HG03469 (cell line): ENCODE measurements around the gene ATP11A.
"Not testable (repeated sequence)": the region's sequence is repeated elsewhere in the genome, so short reads cannot be mapped to it uniquely, and the experiment has no call there.

Experiments used
- ATAC-seq: cut with Tn5 transposase; IDR thresholded peaks from one replicate; pipeline ENCODE4 v1.9.1; 2021; ENCODE audit warnings: mild to moderate bottlenecking, moderate library complexity, moderate number of reproducible peaks; ENCODE audit not compliant: unreplicated experiment

Gene ATP11A

DNA sequence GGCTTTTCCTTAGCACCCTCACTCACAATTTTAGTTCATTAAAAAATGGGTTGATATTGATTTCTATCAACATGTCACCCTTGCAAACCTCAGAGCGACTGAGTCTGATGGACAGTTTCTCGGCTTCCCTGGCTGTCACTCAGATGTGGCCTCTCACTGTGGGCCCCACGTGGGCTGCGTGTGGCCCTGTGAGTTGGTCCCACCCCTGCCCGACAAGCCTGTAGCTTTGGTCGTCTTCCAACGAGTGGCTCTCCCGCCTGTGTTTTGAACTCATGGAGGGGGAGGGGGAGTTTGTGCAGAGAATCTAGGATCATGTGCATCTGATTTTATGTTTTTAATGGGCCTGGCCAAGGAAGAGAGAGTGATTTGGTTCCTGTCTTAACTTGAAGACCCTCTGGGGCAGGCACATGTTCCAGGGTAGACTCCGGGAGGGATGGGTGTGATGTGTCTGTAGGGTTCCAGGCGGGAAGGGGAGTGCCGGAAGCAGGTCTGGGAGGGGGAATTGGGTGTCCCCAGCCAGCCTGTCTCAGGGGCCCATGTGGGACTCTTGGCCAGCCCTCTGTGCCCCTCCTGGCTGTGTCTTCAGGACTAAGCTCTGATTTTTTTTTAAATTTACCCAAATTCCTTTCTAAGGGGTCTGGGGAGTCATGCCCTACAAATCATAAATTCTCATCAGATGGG is 18.9 kb downstream of the ATP11A start:
- ATAC-seq: no peak

DNA sequence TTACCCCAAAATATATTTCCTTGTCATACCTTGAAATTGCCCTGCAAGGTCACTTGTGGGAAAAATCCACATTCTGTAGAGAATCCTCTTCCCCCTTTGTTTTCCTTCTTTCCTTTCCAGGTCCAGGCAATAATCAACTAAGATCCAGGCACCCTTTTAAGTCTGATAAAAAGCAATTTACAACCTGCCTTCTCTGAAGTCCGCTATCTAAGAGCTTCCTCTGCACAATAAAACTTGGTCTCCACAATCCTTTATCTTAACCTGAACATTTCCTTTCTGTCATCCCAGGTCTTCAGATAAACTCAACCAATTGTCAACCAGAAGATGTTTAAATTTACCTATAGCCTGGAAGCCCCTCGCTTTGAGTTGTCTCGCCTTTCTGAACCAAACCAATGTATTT is 19.5 kb downstream of the ATP11A start:
- not testable (repeated sequence) for ATAC-seq

DNA sequence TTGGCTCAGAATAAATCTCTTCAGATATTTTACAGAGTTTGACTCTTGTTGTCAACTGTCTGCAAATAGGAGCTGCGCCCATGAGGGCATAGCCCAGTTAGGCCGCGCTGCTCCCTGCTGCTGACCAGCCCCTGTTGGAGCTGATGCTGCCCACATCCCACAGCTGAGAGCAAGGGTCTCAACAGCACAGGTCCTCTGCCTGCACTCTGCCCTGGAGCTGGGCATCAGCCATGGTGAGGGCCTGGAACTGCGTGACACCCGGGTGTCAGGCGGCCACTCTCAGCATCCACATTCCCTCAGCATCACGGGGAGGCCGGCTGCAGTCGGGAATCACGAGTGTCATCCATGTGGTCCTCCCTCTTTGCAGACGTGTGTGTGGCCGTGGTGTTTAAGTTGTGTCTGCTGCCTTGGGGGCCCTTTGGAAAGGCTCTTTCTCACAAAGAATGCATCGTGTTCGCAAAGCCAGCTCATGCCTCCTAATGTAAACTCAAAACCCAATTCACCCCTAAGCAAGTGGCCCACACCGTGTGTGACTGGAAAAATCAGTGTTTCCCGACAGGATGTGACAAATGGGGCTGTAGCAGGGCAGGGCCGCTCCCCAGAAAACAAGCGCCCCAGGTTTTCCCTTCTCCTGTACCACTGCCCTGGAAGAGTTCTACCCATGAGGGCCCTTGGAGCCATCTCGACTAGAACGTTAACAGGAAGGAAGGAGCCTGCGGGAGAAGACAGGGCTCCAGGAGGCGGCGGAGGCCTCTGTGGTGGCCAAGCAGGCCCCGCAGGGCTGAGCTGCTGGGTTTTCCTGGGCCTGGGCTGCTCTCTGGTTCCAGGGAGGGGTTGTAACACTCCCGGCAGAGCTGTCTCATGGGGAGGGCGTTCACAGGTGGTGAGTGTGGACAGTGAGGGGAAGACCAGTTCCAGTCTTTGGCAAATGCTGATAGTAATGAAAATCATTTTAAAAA is 20.3 kb downstream of the ATP11A start:
- ATAC-seq: no peak

DNA sequence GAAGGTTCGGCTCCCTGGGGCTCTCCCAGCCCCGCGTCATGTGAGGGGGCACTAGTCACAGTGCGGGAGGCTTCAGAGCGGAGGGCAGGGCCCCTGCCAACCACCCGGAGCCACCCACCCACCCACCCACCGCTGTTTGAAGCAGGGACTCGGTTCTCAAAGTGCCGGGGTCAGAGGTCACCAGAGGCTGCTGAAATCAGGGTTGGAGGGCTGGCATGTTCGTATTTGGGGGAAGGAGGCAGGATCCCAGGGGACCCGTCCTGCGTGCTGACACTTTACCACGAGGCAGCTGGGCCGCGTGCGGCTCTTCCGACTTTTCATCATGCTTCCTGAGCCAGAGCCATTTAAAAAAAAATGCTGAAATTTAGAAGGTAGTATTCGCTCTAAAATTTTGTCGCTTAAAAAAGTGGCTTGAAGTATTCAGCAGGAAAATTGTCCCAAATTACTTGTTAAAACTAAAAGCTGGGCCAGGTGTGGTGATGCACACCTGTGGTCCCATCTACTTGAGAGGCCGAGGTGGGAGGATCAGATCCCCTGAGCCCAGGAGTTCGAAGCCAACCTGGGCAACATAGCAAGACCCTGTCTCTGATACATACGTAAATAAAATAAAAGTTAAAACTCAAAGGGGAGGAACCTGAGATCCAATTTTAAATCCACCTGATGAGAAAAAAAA is 21.2 kb downstream of the ATP11A start:
- ATAC-seq: no peak

DNA sequence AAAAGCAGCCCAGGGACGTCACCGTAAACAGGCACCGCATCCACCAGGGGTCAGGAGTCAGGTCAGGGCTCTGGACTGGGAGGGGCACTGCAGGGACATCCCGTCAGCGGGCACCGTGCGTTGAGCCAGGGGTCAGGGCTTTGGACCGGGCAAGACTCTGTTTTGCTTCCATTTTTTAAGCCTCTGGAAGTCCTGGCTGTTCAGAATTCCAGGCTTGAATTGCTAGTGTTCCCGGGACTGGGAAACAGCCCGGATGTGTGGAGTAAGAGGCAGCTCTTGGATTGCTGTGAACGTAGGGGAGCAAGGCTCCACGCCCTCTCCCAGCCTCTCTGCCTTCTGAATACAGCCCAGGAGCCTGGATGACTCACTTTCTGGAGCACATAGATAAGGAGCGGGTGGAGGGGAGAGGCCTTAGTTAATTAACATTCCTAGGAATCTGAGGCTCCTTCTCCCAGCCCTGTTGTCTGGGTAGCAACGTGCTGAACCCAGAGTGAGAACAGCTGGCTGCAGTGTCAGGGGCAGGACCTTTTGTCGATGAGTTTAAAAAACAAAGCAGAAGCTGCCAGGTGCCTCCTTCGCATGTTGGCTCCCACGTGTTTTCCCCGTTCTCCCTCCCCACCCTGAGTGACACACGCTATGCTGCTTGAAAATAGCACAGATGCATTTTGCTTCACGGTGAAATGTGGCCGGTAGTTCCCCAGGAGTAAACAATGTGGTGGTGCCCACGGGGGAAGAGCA is 21.9 kb downstream of the ATP11A start:
- ATAC-seq: no peak

DNA sequence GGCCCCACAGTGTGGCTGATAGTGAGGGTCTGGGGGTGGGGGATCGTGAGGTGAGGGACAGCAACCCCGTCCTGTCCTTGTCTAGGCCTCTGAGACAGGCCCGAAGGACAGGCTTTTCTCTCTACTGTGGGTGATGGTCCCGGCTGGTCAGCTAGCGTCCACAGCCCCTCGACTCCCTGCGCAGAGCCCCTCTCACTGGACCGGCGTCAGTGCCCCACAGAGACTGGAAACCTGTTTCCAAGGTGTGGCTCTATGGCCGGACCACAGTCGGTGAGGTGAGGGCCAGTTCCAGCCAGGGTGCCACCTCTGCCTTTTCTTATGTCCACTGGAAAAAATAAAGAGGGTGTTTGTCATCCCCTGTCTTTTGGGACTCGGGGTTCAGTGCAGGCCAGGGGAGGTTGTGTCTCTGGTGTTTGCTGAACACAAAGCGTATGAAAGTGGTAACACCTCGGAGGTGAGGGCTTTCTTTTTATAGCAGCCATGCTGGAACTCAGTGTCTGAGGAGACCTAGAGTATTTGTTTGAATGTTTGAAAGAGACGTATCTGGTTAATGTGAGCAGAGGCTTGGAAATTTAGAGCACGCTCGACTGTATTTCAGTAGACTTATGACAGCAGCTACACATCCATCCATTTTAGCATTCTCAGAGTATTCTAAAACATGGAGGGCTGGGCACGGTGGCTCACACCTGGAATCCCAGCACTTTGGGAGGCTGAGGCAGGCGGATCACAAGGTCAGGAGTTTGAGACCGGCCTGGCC is 22.8 kb downstream of the ATP11A start:
- ATAC-seq: no peak

DNA sequence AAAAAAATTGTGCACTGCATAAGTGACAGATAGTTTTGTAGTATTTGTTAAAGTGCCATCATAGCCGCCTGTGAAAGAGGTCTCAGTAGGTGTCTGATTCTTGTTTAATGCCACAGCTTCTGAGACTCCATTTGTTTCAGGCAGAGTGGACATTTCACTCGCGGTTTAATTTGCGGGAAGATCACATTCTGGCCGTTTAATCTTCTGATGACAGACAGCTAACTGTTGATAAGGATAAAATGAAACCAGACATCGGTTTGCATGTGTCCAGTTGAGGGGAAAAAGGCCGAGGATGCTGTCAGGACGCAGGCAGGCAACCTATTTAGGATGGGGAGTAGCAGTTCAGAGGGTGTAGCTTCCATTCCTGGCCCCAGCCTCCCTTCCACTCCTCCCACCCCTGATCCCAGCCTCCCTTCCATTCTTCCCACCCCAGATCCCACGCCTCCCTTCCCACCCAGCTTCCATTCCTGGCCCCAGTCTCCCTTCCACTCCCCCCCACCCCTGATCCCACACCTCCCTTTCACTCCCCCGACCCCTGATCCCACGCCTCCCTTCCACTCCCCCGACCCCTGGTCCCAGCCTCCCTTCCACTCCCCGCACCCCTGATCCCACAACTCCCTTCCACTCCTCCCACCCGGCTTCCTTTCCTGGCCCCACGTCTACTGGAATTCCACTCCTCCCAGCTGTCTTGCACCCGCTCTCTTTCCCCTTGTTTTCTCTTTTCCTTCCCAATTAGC is 23.8 kb downstream of the ATP11A start:
- ATAC-seq: no peak

DNA sequence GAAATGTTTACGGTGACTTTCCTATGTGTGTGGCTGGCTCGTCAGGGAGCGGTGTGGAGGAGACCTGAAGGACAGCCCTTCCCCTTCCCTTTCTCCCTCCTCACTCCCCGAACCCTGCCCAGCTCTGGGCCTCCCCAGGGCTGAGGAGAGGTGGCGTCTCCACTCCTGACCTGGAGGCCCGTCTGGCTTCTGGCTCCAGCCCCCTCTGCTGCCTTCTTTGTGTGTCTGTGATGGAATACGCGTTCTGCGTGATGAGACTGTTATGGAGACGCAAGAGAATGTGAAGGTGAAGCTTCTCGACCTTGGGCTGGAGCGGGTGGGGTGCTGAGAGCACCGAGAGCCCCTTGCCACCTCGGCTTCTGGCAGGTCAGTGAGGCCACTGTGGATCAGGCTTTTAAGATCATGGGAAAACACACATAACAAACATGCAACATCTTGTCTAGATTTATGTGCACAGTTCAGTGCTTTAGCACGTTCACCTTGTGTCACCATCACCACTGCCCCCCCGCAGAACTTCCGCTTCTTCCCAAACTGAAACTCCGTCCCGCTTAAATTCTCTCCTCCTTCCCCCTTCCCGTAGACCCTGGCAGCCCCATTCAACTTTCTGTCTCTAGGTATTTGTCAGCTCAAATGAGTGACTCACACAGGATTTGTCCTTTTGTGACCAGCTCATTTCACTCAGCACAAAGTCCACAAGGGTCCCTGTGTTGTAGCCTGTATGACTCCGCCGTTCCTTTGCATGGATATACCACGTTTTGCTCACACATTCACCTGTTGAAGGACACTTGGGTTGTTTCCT is 24.7 kb downstream of the ATP11A start:
- no peak for ATAC-seq

DNA sequence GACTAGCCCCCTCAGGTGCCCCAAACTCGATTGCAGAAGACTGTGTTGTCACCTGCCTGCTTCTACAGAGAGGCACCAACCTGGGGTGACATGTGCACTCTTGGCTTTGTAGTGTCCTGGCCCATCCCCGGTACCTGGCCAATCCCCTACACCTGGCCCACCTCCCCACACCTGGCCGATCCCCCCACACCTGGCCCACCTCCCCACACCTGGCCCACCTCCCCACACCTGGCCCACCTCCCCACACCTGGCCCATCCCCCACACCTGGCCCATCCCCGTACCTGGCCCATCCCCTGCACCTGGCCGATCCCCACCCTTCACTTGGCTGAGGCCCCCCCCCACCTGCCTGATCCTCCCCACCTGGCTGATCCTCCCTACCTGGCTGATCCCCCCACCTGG is 25.4 kb downstream of the ATP11A start:
- no peak for ATAC-seq

DNA sequence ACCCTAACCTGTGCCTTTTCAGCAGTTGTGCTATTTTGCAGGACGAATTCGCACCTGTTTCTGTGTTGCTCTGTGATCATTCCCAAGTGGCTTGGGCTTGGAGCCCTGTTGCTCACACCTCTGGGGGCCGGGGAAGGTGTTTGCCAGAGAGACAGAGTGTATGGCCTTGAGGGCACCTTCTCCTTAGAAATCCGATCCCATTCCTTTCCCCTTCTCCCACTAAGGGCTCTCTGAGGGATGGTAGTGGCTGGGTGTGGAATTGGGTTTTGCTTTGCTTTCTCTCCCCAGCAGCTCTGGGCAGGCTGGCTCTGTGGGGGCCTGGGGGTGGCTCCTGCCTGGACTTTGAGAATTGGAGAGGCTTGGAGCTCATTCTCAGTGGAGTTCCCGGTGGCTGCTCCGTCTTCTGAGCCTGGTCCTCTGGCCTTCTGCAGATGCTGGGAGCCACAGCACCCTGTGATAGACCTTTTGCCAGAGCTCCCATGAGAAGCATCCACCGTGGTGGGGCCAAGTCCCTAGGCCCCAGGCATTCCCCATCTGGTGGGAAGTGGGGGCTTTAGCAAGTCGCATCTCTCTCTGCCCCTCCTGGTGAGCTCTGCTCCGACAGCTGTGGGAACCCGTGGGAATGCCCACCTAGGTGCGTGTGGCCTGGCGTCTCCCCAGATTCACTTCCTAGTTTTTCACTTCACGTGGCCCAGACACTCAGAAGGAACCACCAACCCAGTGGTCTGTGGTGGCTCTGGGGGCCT is 26.1 kb downstream of the ATP11A start:
- no peak for ATAC-seq

DNA sequence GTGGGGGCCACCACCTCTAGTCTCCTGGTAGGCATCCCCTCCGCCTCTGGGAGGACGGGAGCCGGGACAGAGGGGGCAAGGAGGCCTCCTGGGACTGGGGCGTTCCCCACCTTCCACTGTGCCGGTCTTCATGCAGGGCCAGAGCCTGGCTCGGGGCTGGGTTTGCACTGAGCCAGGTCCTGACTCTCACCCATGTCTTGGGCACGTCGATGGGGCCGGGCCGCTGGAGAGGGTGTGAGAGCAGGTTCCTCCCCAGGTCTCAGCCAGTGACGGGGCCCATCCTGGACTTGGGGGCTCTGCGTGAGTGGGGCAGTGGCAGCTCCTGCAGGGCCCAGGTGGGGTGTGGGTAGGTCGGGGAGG is 26.6 kb downstream of the ATP11A start:
- ATAC-seq: no peak

DNA sequence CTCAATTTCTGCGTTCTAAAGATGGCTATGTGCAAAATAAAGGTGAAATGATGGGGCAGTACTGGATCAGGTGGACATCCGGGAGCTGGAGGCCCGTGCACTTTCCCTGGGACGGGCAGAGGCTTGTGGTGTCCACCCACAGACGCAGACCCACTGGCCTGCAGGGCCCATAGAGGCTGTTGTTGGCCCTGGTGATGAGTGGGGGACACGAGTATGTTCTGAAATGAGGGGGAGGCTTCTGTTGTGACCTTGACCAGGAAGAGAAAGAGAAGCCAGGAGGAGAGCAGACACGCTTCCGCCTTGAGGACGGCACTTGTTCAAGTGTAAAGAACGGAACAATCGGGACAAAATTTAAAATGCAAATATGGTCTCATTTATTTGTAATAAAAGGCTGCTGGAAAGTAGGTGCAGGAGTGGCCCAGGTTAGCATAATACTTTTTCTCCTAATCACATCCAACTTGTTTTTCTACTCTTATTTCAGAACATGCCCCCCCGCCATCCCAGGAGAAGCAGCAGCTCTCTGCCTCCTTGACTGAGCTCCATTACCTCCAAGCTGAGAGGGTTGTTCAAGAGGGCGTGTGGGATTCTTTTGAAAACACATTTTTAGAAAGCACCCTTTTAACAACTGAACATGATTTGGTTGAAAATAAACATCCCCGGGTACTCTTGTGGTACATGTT is 27.1 kb downstream of the ATP11A start:
- no peak for ATAC-seq

DNA sequence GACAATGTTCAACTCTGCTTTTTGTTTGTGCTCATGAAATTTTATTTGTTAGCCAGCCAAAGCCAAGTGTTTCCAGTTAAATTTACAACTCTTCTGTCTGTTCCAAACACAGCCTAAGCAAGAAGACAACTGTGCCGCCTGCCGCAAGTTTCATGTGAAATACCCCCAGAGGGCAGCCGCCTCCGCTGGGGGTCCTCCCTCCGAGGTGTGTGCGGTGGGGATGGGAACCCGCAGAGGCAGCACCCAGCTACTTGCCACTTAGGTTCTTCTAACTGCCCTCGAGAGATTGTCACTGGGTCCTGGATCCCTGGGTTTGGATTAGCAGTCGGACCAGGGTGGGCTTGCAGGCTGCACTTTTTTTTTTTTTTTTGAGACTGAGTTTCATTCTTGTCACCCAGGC is 28.5 kb downstream of the ATP11A start:
- ATAC-seq: no peak

DNA sequence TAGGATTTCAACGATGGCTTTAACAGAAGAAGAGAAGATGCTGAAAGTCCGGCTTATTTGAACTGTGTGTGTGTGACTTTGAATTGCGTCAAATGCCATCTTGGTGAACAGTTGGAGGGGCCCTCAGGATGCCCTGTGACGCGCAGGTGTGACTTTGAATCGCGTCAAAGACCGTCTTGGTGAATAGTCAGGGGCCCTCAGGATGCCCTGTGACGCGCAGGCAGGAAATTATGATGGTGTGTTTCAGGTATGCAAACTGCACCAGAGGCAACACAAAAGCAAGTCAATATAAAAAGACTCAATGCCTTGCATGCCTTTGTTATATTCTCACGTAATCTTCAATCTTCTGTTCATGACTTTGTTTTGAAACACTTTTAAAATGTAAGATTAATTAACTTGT is 29.2 kb downstream of the ATP11A start:
- ATAC-seq: no peak

DNA sequence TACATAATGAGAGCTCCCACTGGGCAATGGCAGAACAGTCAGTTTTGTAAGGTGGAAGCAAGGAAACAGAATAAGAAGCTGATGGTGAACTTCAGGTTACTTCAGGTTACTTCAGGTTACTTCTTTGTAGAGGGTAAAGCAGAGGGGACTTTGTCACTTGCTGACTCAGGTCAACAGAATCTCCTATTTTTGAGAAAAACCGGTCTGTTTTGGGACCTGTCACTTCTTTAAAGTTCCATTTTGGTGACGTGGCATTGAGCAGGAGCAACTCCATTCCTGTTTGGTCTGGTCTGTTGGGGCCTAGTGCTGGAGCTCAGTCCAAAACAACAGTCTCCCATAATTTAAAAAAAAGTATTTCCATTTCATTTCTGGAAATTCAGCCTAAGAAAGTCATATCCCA is 29.7 kb downstream of the ATP11A start:
- no peak for ATAC-seq

DNA sequence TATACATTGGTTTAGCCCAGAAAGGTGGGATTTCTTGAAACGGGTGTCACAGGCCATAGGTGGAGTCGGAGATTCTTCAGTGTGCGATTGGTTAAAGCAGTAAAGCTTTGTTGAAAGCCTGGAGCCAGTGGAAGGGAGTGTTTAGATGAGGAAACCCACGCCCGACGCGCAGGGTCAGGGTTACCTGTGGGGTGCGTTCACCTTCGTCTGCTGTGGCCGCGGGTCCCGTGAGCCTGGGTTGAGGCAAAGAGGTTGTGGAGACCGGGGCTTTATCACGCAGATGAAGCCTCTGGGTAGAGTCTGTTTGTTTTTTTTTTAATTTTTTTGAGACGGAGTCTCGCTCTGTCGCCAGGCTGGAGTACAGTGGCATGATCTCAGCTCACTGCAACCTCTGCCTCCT is 30.4 kb downstream of the ATP11A start:
- ATAC-seq: no peak

DNA sequence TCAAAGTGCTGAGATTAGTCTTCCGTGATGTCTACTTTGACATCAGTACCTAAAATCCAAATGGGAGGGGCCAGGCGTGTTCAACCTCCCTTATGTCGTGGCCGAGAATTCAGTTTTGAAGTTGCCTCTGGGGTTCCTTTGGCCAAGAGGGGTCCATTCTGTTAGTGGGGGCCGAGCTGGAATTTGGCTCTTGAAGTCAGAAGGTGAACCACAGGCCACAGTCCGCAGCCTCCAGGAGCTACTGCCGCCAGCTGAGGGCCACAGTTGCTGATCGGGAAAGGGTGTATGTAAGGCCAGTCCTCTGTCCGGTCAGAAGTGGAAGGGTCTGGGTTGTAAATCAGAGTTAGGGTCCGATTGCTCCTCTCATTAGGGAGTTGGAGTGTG is 31.0 kb downstream of the ATP11A start:
- ATAC-seq: no peak
